A549 treated with ZK216348 at 1 μM for 4 hours (cell line): Measurements from ENCODE around the gene ZNF558. TPM values are rescaled to one million over a fixed set of nuclear protein-coding genes. Genes with fewer than 3 reads are reported as not detected.

Experiments
- total RNA-seq: library from RNA; stranded (reverse); fragments of 200-300 nt; extraction: Qiagen RNA extraction; gene quantifications from 5 replicates; pipeline ENCODE4 v1.2.3, GENCODE V29; 2022; ENCODE audit warnings: low read depth

ZNF558 gene
- total RNA-seq = 5.0 to 8.2 TPM (median 7.7 TPM) in 5 replicates

GRCh38 chr19:8832132-8833021 lies at the start of gene ZNF558, which contains the start of gene MBD3L1:
ZNF558 (minus strand) TSS chr19:8832304; CDS start chr19:8822659, 9,645 bp downstream.
MBD3L1 (plus strand) TSS chr19:8832377; CDS start chr19:8842679, 10,302 bp downstream.

Other genes with a start within 250 kb of the ZNF558 start
- gene ADAMTS10, start 221.6 kb downstream of the ZNF558 start, total RNA-seq = 9.0 to 19.4 TPM (median 15.3 TPM) in 5 replicates
- not detected in 5 replicates for gene NFILZ, start 201.7 kb downstream of the ZNF558 start, total RNA-seq
- gene ACTL9, start 133.5 kb downstream of the ZNF558 start, total RNA-seq = not detected in 5 replicates
- not detected in 5 replicates for gene OR2Z1, start 110.7 kb downstream of the ZNF558 start, total RNA-seq
- gene MBD3L1, start 73 bp upstream of the ZNF558 start, total RNA-seq = not detected in 5 replicates
- under 0.01 to 0.09 TPM (median 0.06 TPM) in 4 of 5 replicates, not detected in the other for gene MUC16, start 178.1 kb upstream of the ZNF558 start, total RNA-seq